HG03571 (cell line): ENCODE results near the gene PLLP.
"Not testable (repeated sequence)": the region's sequence is repeated elsewhere in the genome, so short reads cannot be mapped to it uniquely, and the experiment has no call there.

ENCODE experiments used
- ATAC-seq: cut with Tn5 transposase; IDR thresholded peaks from one replicate; pipeline ENCODE4 v1.9.1; 2021; ENCODE audit not compliant: unreplicated experiment

The PLLP gene

GRCh38 chr16:57303021-57303909 lies 18.8 kb upstream of the PLLP start:
- no peak for ATAC-seq

DNA sequence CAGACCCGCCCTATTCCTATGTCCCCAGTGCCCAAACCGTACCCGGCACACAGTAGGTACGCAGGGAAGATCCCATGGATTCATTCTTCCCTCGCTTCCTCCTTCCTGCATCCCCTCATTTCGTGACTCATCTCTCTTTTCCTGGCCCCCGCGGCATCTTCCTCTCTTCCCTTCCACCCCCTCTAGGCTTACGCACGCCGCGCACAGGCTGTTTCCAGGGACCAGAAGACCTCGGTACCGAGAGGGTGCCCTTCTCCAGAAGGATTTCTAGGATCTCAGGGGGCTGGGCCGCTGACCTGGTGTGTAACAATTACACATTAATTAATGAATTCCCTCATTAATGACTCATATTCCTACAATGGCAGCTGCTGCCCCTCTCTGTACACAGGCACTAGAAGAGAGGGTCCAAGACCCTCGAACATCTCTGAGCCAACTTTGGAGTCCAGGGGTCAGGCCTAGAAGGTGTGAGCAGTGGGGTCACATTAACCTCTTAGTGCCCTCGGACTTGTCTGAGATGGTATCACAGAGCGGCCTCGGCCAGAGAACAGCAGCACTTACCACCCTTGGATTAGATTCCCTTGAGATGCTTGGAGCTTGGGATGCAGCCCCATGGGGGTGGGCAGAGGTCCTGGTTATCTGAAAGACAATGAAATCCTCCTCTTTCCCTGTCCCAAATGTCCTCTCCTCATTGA lies 16.8 kb upstream of the PLLP start:
- ATAC-seq = no peak

DNA sequence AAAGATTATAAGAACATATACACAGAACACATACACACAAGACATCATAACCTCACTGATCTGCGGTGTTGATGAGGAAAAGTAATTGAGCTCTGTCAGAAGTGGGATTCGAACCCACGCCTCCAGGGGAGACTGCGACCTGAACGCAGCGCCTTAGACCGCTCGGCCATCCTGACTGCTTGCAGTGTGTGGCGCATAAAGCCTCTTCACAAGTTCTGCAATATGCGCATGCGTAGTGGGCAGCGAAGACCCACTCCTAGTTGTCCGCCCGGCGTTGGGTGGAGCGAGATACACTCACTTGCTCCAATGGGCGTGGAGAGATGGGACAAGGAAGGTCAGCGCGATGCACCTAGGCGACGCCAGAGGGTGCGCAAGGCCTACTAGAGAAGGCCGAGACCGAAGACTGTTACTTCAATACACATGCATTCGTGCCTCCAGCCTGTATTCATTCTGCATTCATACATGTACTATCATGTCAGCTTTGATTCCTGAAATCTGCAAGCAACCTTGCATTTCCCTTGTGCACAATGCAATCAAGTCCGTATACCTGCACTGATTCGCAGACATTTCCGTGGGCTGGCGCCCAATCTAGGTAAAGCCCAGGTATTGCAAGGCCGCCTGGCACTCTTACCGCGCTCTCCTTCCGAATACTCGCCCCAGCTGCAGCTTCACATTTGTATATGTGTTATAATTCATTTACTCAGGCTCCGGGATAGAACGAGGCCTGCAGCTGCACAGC lies 16.1 kb upstream of the PLLP start:
- ATAC-seq = peak; percentile 86

DNA sequence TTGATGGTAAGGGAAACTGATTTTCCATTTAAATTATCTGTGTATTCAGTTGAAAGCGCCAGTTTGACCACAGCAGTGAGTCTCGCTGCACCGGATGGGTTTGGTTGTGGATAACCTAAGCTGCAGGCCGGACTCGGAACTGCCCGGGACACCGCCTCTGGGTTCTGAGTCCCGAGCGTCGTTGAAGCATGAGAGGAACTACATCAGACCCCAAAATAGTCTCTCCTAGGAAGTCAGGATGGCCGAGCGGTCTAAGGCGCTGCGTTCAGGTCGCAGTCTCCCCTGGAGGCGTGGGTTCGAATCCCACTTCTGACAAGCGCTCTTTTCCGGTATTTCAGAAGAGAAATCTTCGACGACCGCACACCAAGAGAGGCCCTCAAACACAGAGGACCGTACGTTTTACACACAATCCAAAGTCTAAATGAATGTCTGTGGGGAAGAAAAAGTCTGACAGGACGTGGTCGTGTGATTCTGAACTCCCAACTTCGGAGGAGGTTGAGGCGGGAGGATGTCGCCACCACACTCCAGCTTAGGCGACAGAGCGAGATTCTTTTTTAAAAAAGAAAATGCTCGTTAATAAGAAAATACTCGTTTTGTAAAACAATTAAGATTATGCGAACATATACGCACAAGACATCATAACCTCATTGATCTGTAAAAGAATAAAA lies 15.4 kb upstream of the PLLP start:
- ATAC-seq = peak; percentile 44

GRCh38 chr16:57299009-57299718 lies 14.7 kb upstream of the PLLP start:
- peak; percentile 15 for ATAC-seq

GRCh38 chr16:57297856-57298255 lies 13.4 kb upstream of the PLLP start:
- no peak for ATAC-seq

DNA sequence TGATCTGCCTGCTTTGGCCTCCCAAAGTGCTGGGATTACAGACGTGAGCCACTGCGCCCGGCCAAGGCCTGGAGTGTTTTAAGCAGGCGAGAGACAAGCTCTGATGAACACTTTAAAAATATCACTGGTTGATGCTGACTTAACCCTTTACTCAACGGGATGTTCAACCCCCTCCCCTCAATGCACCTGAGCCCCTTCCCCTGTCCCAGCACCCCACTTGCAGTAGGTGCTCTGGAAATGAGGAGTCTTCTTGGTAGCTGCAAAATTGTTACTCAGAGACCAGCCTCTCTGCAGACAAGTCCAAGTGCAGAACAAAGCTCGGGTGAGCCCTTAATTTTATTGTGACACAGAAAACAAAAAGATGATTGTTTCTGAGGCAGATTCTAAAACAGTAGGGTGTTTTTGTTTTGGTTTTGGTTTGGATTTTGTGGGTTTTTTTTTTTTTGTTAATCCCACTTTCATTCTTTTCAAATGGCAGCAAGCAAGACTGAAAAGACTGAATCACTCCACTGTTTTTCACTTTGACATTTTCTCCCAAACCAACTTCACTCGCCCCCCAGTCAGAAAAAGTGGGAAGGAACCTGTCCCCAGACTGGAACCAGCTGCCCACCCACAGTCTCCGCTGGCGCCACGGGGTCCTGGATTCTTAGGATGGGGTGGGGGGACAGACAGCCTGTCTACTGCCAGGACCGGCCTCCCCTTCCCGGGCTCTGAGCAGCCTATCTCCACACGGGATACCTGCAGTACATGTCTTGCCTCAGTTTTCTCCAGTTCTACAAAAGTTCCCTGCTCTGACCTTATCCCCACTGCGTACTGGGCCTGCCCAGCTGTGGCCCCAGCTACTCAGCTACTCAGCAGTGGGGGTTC lies 5.2 kb upstream of the PLLP start:
- ATAC-seq = no peak

- no peak for ATAC-seq
Observed at GRCh38 chr16:57285379-57285778, 907 bp upstream of the PLLP start.

- no peak for ATAC-seq
Observed at GRCh38 chr16:57284952-57285363, 486 bp upstream of the PLLP start.

DNA sequence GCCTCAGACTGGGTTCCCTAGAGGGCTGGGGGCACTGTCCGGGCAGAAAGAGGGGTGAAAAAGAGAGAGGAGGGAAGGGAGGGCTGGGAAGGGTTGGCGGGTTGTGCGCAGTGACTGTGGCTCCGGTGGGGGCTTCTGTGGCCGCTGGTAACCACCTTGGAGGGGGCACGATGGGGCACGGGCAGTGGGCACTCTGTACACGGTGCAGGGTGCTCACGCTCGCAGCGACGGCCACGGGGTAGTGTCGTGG lies 588 bp downstream of the PLLP start:
- no peak for ATAC-seq

DNA sequence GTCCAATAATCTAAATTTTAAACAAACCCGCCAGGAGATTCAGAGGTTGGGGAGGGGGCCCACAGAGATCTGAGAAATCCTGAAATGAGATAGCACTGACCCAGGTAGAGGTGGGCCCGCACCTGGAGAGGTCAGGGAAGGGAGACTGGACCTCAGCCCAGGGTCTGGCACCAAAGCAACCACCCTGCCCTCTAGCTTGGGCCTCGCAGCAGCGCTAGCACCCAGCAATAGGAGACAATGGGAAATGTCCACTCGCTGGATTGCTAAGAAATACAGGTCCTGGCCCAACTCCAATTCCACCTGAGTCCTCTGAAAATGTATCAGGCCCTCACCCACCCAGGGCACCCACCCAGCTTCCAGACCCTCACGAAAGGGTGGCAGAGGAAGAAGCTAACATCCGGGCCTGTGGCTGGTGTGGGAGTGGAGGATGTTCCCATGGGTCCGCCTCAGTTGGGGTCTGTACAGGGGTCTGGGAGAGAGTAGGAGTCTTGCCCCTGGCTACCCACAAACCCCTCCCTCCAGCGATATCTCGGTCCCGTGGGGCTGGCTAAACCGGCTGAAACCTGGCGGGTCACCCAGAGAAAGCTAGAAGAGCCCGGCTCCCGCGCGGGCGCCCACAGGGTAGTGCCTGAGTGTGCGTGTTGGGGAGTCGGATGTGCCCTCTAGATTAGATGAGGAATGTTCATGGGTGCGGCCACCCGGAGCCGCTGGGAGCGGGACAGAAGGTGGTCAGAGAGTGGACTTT lies 1.1 kb downstream of the PLLP start:
- no peak for ATAC-seq

DNA sequence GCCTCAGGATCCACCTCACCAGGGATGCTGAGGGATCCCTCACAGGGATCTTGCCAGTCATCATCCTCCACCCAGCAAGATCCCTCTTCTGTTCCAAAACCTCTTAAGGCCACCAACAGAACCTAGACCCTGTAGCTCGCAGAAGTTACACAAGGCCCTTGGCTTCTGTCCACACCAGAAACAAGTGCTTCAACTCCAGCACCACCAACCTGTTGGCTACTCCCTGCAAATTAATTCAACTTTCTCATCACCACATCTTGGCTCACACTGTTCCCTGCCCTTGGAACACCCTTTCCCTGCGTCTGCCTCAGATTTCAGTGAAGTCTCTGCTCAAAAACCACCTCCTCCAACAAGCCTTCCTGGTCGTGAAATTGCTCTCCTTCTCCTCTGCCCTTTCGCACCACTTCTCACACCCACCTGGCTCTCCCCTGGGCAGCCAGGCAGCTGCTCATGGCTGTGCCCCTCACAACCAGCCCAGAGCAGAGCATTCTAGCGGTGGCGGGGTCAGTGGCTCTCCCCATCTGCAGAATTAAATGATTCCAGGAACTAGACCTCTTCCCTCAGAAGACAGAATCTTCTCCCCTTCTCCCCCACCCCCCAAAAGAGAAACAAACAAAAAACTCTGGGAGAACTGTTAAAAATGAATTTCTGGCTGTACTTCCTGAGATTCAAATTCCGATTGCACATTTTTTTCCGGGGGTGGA lies 1.8 kb downstream of the PLLP start:
- ATAC-seq = no peak

- ATAC-seq = no peak
Observed at GRCh38 chr16:57281791-57282190, 2.7 kb downstream of the PLLP start.

DNA sequence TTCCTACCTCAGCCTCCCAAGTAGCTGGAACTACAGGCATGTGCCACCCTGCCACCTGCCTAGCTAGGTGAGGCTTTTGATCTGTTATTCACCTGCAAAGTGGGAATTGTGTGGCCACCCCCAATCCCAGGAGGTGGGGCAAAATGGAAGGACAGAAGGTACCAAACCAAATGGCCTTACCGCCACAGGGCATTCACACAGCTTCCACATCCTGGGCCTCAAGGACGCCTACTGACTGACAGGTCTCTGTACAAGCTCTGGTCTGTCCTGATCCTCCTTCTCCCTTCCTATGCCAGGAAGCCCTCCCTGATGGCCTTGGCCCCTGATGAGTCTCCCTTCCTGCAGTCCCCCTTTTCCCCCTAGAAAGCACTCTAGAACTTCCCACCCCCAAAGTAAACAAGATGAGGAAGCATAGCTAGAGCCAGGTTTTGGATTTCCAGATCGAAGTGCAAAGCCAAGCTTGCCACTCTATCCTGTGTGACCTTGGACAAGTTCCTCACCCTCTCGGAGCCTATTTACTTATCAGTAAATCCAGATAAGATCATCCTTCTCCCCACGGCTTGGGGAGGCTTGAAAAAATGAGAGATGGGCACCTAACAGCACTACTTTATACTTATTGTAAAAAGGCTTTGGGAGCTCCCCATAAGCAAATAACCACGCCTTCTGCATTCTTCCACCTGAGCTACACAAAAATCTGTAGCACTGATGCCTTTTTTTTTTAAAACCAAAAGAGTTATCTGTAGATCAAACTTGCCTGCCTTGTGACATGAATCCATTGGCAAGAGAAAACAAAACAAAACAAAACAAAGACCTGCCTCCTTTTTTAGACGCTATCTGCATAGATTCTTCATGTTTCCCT lies 4.5 kb downstream of the PLLP start:
- no peak for ATAC-seq

GRCh38 chr16:57278494-57278893 lies 6.0 kb downstream of the PLLP start:
- ATAC-seq = no peak

- ATAC-seq = no peak
Observed at GRCh38 chr16:57277586-57277985, 6.9 kb downstream of the PLLP start.

GRCh38 chr16:57276596-57276995 lies 7.9 kb downstream of the PLLP start:
- no peak for ATAC-seq

GRCh38 chr16:57275946-57276345 lies 8.5 kb downstream of the PLLP start:
- not testable (repeated sequence) for ATAC-seq
